ENCODE data around the gene ETV6.

GRCh38 chr12:11916113-11916512, 266.6 kb downstream of the ETV6 start:
- TF ChIP-seq POLR2A (IDR thresholded peaks at IDR 0.05) = no peak
- no peak for TF ChIP-seq POLR2AphosphoS5 (IDR thresholded peaks at IDR 0.05; ENCODE audit: insufficient read depth in 1 of 2, low read depth in 1 of 2)

Measured in vagina (tissue), 2 donors.